Activated T-helper 1 cell treated with anti-CD3 and anti-CD28 coated beads, Interleukin-2, amount 50 U/mL, for 16 hours (primary cell): Measurements from ENCODE around the gene IFNA2.
"Not testable (repeated sequence)": the region's sequence is repeated elsewhere in the genome, so short reads cannot be mapped to it uniquely, and the experiment has no call there.

Experiments used
- DNase-seq, 2 donors: peaks; one replicate each; pipeline ENCODE4 v3.0.0-alpha.2; 2020; ENCODE audit warnings: low read depth in 1 of 2, low spot score in 1 of 2

The IFNA2 gene

DNA sequence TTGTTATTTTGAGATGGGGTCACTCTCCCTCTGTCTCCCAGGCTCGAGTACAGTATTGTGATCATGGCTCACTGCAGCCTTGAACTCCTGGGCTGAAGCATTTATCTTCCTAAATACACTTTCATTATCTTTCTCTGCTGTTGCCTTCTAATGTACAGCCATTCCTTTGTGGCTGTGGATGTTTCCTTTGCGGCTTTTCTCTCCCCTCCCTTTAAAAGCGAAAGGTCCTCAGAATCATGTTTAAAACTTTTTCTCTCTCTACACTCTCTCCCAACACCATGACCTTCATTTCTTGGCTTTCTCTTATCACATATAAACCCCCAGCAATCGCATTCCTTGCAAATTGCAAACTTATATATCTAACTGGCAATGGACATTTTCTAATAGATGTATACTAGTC lies 1.6 kb downstream of the IFNA2 start:
- no peak for DNase-seq

DNA sequence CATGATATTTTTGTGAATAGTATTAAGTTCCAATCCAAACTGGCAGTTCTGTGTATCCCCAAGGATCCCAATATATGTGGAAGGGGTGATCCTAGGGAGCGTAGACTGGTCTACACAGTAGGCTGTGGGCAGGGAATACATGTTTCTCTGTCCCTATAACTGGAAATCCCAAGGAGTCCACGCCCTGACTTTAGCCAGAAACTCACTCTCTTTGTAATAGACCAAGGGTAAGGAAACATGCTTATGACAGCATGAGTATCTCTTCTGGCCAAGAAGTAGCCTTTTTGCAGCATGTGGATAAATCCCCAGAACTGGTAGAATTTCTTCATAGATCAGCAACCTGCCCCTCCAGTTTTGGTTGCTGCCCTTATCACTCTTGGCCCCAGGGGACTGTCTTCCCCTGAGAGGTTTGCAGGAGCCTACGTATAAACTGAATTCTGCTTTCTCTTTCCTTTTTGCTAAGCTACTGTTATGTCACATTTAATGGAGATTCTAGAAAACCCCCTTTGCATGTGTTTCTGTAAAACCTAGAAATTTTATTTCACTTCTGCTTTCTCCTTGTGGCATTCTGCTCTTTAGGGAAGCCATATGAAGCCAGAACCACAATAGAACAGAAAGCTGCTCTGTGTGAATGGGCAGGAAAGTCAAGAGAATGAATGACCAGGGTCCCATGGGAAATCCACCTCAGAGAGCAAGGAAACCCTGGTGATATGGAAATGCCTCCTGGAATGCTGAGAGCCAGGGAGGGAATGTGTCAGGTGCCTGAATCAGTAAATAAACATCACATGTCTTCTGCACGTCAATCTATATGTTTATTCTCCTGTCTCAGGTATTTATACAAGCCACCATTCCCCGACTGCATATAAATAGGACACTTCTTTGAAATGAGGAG lies 3.5 kb downstream of the IFNA2 start:
- no peak for DNase-seq

DNA sequence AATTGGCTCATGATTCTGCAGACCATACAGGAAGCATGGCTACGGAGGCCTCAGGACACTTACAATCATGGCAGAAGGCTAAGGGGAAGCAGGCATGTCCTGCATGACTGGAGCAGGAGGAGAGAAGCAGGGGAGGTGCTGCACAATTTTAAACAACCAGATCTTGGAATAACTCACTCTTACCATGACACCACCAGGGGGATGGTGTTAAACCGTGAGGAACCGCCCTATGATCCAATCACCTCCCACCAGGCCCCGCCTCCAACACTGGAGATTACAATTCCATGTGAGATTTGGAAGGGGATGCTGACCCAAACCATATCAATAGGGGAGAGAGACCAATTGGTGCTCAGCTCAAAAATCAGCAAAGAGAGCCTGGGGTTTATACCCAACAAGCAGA lies 13.7 kb downstream of the IFNA2 start:
- not testable (repeated sequence) for DNase-seq

DNA sequence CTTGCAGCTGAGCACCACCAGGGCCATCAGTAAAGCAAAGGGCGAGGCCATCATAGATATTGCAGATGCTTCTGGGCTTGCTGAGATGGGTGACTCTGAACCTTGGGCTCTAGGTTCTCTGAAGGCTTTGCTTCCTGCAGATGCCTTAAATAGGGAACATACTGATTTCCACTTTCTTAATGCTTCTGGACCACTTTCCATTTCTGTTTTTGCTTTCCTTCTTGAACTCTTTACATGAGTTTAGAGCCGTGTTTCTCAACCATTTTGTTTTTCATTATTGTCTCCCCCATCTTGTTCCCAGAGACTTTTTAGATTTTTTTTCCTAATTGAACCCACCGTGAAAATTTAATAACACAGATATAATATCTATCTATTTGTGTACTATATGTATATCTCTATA lies 17.2 kb downstream of the IFNA2 start, which contains the start of gene IFNA13:
Gene IFNA13 (minus strand): TSS at position 101 of the 400 bp plus-strand sequence. CDS start 47 bp downstream, at position 54.
- DNase-seq: no peak

DNA sequence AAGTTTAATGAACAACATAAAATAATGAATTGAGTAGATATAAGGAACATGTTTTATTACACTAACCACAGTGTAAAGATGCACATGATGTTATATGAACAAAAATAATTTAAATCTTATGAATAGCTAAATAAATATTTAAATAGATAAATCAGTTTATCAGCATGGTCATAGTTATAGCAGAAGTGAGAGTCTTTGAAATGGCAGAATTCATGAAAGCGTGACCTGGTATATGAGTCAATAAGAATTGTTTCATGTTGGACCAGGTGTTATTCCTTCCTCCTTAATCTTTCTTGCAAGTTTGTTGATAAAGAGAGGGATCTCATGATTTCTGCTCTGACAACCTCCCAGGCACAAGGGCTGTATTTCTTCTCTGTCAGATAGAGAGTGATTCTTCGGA lies 18.0 kb downstream of the IFNA2 start:
- not testable (repeated sequence) for DNase-seq

DNA sequence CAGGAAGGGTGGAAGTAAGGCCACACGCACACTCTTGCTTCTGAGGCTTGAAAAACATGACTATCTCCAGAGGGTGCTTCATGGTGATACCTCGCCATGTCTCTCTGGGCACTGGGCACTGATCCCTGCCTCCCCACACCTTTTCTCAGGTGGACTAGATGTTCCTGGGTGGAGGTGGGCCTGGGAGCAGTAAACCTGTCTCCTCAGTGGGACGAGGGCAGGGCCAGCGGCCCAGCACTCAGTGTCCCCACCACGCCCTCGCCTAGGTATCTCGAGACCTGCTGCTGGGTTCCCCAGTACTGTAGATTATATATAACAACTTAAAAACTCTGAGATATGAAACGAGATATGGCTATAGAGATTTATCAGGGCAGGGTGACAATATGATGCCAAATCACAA lies 22.9 kb downstream of the IFNA2 start:
- no peak for DNase-seq

DNA sequence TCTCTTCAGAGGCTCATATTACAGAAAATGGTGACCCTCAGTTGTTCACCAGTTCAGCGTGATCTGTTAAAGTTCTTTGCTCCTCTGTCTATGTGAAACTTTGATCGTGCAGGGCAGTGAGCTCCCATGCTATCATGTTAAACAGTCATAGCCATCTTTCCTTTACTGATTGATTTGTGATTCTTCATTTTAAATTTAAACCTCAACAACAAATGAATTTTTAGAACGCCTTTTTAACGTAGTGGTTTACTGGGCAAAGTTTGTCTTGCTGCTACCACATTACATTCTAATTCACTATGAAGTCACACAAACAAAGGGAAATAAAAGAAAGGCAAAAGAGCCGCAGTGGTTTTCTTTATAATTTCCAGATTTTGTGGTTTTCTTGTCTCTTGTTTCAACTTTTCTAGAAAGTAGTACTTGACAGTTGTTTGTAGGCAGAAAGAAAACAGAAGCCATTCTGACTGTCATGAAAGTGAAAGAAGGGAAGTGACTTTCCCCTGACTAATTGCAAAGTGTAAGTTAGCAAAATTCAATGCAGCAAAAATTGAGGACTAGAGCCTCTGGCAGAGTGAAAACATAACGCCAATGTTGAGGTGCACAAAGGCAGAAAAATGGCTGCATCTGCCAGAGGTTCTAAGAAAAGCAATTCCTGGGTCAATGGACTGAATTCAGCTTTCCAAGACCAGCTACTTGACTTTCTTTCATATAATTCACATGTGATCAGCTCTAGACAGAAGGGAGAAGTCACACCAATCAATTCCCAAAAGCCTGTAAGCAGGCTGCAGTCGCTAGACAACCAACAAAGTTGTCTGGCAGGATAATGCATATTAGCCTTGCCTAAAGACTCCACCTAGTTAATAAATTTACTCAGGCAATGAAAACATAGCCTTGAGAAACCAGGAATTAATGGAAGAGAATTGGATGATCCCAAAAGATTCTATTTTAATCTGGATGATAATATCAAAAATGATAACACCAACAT lies 27.4 kb downstream of the IFNA2 start:
- no peak for DNase-seq

DNA sequence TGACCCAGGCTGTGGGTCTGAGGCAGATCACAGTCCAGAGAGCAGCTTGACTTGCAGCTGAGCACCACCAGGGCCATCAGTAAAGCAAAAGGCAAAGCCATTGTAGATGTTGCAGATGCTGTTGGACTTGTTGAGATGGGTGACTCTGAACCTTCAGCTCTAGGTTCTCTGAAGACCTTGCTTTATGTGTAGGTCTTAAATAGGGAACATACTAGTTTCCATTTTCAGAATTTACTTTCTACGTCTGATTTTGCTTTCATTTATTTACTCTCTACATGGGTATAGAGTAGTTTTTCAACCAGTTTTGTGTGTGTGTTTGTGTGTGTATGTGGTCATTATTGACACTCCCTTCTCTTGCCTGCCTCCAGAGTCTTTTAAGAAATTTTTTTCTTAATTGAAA lies 34.4 kb downstream of the IFNA2 start, which contains the start of gene IFNA6:
Gene IFNA6 (minus strand): TSS at position 101 of the 400 bp plus-strand sequence. CDS start 0 bp downstream, at position 101.
- DNase-seq: no peak

DNA sequence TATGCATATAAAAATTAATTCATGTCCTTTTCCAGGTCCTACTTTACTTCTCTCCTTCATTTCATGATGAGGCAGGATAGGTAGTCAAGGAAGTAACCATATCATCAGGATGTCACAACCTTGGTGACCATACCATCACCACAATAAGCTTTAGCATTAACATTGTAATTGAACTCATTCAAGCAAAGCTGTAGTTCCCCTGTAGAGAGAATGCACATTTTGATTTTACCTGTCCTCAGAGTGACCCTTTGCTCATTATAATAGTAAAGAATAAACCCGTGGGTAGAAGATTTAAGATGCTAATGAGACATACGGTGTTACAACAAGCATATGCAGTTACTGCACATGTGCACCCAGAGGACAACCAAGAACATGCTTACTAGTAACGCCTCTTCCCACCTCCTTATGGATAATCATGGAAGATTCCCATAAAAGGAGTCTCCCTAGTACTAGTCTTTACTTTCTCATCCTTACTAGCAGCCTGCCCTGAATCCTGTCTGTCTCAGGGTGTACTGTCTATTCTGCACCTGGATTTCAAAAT lies 36.7 kb downstream of the IFNA2 start:
- DNase-seq: no peak

DNA sequence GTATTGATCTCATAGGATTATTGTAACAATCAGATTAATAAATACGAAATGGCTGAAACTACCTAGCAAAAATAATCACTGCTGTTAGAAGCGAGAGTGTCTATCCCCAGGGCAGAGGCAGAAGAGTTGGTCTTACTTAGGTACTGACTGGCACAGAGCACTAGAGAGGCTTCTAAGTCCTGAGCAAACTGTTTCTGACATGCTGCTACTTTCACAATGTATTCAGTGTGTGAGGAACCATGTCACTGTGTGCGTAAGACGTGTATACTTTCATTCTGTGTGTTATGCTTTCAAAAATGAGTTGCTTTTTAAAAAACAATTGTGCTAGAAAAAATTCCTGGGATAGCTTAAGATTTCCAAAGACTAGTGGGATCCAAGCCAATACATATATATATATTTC lies 44.5 kb downstream of the IFNA2 start:
- no peak for DNase-seq

DNA sequence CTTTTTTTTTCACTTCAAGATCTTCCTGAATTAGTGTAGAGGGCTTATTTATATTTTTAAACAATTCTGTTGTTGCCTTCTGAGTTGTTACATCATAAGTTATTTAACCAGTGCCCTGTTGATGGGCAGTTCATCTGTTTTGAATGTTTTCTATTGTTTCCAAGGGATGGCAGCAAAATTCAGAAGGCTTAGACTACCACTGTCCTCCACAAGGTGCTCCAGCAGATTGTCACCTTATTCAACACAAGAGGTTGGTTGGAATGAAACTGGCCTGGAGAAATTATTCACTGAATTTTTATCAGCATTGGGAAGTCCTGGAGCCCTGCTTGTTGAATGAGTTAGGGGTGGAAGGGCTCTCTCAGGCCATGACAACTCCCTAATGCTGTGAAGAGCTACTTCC lies 48.7 kb downstream of the IFNA2 start:
- no peak for DNase-seq

DNA sequence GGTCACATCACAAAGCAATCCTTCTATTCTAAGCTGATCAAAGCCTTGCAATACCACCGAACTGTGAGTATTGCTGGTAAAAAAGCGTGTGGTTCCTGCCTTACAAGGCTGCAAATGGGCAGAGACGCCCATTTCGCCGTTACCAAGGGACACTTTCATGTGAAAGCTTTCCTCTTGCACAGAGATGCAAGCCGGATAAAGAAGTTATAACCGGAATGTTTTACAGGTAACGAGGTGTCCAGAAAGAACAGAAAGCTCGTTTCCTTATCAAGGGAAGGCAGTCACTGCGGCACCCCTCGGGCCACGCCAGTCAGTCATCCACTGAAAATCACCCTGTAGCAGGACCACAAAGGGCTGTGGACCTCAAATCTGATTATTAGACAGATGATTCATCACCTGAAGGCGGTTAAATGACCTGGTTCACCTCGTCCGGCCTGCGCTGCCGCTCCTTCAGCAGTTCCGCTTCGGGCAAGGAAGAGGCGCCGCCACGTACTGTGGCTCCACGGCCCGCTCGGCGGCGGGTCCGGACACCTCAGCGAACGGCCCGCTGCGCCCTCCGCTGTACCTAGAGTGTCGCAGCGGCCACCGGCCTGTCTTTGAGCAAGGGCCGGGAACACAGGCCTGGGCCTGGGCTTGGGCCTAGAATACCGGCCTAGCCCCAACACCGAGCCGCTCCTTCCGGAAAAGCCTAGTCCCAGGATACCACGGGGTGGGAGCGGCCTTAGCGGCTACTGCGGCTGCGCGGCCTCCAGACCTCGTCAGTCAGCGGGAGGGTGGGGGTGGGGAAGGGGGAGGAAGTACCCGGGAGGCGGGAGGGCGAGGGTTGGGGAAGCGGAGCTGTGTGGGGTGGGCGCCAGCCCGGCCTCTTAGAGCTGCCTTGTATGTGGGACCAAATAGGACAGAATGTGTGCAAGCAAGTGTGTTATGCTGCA lies 50.2 kb downstream of the IFNA2 start, which contains the start of gene KLHL9:
Gene KLHL9 (minus strand): TSS at position 704 of the 932 bp plus-strand sequence. CDS start 545 bp downstream, at position 159.
- DNase-seq: peak; percentile 67 to 76
